ENCODE measurements around the gene PTPRT. TPM values are rescaled to one million over a fixed set of nuclear protein-coding genes. Genes with fewer than 3 reads are reported as not detected.
"Not testable (repeated sequence)": the region's sequence is repeated elsewhere in the genome, so short reads cannot be mapped to it uniquely, and the experiment has no call there.

The PTPRT gene
- polyA plus RNA-seq, 1 donor = 1.9 TPM

DNA sequence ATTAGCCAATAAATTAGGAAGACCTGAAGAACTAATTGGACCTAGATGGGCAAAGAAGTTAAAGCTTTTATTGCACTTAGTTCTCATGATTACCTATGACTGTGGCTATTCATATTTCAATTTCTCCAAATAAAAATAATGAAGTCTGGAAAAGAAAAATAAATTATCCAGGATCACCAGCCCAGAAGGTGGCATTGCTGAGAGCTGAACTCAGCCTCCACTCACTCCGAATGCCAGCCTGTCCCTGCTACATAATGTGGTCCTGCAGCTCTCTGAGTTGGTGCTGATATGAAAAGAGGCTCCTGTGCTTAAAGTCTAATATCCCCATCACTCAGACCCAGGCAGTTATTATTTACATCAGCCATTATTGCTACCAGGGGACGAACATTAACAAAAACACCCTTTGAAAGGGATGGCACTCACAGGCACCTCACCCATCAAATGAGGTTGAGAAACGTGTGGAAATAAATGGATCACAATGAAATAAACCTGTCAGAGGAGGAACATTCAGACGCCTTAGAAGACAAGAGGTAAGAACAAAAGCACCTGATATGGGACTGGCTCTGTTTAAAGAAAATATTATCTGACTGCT, 921.8 kb downstream of the PTPRT start:
- DNase-seq = no peak

DNA sequence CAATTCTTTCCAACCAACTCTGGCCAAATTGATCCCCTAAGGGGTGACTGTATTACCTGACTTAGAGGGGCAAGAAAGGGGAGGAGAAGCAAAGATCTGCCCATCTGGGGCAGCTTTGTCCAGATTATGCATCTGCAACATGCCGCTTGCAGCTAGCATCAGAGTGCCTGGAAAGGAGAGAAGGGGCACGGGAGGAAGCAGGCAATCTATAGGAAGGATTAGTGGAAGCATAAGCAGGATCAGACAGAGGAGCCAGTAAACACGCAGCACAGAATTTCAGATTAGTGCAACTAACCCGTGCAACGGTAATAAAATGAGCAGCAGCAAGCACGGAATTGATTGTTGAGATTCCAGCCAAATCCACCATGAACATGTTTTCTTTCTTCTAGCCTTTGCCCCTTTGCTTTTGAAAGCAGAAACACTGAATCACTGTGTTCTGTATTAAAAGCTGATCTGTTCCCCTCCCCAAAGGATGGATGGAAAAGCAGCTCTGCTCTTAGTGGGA, 927.9 kb downstream of the PTPRT start:
- no peak for DNase-seq

DNA sequence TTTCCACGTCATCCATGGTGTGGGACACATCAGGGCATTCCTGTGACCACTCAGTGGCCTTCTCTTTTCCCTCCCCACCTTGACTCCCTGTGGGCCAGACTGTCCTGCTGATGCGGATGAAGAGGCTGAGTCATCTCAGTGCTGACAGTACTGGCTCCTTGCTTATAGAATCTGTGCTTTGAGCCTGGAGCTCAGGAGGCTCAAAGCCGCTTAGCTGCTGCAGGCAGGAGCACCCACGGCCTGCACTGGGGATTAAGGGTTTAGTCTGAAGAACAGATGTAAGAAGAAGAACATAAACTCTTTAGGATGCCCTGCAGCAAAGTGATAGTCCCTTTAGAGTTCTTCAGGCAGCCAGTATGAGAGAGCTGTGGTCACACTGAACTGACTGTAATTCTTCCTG, 929.5 kb downstream of the PTPRT start:
- DNase-seq = no peak

DNA sequence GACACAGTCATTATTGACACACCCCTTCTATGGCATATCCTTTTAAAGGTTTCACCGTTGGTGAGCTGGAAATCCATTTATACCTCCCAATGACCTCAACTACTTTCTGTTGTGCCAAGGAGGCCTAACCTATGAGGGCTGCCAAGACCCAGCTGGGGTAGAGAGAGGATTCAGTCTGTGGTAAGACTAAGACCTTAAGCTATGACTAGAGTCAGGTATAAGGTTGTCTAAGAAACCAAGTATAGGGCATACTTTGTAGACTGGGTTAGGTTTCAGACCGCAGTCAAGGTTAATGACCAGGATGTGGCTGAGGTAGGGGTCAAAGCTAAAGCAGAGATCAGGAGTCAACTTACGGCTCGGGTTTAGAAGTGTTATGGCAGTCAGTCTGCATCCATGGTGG, 930.3 kb downstream of the PTPRT start:
- DNase-seq = no peak

DNA sequence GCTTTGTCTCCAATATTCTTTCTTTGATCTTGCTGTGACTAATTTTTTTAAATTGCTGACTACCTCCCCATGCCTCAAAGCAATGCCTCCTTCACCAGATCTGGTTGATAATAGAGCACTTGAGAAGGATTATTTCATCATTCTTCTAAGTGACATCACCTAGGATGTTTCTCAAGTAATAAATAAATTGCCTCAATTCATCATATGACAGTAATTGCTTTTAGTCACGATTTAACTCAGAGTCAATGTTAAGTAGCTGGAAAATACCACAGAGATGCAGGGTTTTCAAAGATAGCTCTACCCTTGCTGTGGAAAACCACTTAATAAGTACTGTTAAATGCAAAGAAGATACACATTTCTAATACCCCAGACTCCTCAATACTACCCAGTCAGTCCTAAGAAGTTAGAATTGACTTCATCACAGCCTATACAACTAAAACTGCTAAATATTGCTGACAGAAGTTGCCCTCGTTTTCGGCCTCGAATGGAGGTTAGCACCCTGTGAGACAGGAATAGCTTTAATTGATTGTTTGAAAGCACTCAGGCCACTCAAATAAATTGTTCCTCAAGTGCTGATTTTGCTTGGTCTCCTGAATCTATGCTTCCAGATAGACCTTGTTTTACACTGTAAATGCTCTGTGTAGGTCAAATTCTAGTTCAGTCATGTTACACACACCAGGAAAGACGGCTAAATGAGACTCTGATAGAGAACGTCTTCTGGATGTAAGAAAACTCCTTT, 931.0 kb downstream of the PTPRT start:
- no peak for DNase-seq

DNA sequence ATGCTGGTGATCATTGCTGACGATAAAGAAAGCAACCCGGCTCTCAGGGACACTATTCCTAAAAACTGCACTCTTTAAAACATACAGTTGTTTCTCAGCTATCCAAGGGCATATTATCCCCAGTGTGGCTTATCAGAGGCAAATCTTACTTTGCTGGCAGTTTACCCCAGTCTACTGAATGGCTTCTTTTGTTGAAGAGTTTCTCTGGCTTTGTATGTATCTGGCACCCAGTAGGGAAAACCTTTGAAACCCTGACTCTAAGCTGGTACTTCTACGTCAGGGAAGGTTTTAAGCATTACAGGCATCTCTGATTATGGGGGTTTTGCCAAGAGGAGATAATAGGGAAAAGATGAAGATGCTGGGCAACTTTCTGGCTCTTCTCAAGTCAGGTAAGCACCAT, 933.9 kb downstream of the PTPRT start:
- DNase-seq = no peak

DNA sequence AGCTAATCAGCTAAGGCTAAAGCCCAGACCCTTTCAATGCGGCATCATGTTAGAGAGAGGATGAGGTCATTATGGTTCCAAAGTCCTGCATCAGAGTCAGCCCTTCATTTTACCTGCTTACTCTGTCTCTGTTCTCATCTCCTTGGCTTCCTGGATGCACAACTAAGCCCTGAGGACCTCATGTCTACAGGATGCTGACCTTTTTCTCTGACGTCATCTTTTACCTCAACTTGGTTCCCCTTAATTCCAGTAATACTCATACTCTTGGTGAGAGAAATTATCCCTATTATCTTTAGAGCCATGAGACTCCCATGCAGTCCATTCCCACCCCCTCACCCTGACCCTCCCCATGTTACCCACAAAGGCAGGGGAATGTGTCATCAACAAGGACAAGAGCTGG, 935.0 kb downstream of the PTPRT start:
- no peak for DNase-seq

DNA sequence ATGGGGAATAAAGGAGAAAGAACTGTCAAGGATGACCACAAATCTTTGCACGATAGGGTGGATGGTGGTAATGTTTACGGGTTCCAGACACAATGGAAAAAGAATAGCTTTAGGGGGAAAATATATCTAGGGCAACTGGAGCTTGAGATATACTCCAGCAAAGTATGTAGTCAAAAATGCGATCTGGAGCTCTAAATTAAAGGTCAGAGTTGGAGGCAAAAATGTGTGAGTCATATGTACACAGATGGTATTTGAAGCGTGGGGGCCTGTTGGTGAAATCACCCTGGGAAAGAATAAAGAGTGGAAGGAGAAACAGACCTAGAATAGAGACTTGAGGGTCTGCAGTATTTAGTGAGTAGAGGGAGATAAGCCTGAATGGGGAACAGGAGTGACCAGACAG, 937.6 kb downstream of the PTPRT start:
- DNase-seq = no peak

DNA sequence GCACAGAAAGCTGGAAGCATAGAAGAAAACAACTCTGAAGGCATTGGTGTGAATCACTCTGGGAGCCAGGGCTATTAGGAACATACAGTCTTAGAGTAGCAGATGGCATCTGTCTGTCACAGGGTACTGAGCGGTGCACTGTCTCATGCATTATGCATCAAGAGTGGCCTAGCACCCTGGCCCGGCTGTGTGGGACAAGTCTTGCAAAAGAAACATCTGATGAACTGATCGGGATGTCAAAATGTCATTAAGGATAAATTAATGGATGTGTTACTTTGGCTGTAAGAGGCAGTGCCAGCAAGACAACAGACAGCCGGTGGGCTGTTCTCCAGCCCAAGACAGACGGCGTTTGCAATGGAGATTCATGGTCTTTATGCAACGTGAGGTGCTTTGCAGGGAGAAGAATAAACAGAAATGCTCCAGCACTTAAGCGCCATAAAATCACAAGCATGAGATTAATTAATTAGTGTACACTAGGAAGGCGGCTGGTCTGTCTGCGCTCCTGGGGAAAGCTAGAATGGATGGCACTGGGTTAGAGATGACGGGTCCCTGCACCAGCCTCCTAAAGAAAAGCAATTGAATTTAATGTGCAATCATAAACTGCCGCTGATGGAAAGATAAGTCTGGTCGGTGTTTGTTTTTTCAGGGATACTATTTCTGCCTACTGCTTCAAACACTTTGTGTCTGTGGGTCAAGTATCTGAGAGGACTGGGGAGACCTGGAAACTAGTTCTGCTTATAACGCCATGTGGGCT, 970.9 kb downstream of the PTPRT start:
- no peak for DNase-seq

DNA sequence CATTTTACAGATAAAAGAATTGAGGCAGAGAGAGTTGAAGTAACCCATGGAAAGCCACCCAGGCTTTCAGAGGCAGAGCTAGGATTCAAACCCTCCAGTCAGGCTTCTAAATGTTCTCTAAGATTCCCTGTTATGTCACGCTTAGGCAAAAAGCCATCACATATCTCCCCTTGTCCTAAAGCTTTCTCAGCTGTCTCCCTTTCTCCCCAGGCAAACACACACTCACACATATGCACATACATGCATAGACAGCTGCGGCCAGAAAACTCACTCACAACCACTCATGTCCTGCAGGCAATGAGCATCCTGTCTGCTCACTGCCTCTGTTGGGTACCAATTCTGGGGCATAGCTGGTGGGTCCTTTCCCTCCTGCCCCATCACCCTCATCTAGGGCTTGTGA, 975.6 kb downstream of the PTPRT start:
- DNase-seq = peak; percentile 6

DNA sequence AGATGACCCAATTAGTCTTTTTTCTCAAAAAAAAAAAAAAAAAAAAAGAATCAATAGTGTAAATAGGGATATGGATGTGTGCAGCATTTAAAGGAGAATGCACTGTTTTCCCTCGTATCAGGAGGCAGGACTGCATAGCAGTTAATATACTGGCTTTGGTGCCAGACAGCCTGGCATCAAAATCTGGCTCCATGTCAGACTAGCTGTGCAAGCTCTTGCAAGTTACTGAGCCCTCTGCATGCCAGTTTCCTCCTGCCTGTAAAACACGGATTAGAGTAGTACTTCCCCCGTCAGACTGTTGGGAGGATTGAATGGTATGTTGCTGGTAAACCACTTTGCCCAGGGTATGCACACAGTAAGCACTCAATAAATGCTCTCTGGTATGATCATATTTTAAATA, 977.3 kb downstream of the PTPRT start:
- no peak for DNase-seq

DNA sequence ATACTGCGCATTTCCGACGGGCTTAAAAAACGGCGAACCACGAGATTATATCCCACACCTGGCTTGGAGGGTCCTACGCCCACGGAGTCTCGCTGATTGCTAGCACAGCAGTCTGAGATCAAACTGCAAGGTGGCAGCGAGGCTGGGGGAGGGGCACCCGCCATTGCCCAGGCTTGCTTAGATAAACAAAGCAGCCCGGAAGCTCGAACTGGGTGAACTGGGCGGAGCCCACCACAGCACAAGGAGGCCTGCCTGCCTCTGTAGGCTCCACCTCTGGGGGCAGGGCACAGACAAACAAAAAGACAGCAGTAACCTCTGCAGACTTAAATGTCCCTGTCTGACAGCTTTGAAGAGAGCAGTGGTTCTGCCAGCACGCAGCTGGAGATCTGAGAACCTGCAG, 983.1 kb downstream of the PTPRT start:
- not testable (repeated sequence) for DNase-seq

DNA sequence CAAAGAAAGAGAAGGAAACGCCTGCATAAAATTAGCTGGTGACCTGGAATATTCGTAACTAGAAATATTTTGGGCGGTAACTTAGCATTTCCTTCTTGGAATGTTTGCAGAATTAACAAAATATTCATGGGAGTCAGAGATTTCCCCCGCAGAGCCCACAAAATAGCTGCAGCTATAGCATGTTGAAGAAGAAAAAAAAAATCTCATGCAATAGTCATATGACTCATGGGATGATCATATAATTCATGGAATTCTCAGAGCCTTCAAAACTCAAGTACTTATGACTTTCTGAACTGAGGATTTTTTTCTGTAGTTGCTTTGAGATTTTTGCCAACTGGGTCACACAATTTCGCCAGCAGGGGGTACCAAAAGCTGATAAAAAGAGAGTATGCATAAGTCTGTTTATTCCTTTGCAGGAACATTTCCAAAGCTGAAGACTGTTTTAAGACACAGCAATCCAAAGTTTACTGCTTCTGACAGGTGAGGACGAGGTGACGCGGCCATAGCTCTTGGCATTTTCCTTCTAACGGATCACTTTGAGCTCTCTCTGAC, 985.5 kb downstream of the PTPRT start:
- peak; percentile 51 for DNase-seq

DNA sequence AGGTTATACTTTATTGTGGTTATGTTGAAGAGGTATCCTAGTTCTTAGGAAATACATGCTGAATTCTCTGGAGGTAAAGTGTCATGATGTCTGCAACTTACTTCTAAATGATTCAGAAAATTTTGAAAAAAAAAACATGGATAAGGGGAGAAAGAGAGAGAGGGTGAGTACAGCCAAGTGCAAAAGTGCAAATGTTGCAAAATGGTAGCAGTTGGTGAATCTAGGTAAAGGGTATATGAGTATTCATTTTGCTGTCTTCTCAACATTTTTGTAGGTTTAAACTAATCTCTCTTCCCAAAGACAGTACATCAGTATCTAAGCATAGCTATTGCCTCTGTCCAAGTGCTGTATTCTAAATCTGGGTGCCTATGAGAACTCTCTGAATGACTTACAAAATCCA, 992.1 kb downstream of the PTPRT start:
- no peak for DNase-seq

DNA sequence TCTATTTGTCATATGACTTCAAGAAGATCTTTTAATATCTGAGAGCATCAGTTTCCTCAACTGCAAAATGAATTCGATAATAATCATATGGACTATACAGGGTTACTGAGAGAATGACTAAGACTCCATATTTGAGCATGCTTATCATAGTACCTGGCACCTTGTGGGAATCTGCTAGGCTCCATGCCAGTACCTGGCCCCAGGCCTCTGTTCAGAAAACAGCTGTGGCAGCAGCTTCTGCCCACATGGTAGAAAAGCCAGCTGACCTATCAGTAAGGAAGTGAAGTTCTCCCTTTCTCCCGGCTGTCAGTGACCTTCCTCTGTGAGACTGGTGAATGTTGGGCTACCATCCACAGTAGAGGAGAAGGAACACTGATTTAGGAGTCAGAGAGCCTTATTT, 996.6 kb downstream of the PTPRT start:
- no peak for DNase-seq

DNA sequence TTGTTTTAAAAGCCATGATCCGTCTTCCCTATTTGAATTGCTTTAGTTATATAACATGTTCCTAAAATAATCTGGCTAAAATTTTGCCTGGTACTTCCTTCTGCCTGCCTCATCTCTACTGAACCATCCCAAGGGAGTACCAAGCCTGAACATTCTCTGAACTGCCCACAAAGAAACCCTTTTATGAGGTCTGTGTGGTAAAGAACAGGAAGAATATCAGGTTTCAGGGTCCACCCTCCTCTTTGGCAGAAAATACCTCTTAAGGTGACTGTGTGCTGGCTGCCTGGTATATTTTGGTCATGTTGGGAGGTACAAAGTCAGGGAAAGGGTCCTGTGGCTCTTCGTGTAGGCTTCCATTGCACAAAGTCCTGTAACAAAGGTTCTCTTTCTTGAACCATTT, 997.4 kb downstream of the PTPRT start:
- DNase-seq = no peak

DNA sequence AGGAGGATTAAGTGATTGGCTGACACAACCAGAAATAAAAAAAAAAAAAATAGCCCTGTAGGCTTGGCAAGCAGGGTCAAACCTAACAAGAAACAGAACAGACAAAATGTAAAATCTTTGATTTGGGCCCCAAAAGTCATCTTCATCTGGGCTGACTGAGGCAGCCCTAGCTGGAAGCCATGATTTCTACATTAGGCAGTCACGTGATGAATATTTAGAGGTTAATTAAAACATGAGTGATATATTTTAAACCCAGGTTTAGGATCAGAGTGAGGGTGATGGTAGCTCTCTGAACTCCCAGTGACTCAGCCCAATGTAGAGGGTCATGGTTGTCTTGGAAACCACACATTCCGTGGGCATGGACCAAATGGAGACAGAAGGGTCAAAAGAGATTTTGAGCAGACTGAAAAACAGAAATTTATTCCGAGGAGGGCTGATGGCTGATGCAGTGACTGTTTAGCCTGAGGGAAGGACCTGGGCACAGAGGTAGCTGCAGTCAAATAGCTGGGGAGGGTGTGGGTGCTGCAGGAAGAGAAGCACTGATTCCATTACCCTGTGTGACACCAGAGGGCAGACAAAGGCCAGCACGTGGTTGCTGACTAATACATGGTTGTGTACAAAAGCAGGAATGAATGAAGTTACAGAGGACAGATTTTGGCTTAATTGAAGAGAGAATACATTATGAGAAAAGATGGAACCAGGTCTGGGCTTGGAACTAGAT, 998.4 kb downstream of the PTPRT start:
- DNase-seq = no peak

DNA sequence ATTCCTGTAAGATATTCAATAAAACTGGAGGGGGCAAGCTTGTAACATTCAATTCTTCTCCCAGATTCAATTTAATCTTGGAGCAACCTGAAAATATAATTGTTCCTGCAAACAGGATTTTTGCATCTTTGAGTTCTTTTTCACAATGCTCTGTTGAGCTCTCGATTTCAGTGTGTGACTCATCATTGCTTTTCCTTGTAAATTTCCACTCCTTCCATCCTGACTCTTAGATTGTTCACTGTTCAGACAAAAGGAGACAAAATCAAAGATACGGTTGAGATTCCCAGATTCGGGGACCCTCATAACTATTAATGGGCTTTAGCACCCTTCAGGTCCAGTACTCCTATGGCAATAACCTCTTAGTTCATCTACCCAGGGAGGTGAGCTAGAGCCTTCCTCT, 999.6 kb downstream of the PTPRT start:
- no peak for DNase-seq

DNA sequence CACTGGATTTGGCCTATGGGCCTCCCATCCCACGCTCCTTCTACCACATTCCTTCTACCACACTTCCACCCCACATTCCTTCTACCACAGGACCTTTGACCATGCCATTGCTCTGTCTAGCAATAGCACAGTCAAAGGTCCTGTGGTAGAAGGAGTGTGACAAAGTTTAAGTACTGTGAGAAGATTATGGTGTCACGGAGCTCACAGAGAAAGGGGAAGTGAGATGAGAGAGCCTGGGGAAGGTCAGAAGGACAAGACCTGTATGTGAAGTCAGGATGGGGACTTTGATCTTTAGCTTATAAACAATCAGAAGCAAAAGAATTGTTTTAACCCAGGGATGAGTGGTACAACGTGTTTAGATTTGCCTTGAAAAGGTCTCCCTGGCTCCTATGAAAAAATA, 1003.4 kb downstream of the PTPRT start:
- DNase-seq = no peak

DNA sequence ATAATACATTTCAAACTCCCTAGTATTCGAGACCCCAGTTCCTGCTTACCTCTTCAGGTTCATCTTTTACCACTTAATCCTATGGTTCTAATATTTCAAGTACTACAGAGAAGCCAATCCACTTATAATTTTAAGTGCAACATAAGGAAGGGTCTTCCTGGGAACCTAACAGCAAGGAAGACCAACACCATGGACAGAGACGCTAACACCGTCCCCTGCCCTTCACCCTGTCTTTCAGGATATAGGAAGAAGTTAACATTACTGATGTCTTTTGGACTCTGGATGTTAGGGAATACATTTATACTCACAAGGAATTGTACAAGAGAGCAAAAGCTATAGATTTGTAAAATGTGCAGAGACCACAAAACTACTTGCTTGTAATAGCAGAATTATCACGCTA, 1006.6 kb downstream of the PTPRT start:
- no peak for DNase-seq

DNA sequence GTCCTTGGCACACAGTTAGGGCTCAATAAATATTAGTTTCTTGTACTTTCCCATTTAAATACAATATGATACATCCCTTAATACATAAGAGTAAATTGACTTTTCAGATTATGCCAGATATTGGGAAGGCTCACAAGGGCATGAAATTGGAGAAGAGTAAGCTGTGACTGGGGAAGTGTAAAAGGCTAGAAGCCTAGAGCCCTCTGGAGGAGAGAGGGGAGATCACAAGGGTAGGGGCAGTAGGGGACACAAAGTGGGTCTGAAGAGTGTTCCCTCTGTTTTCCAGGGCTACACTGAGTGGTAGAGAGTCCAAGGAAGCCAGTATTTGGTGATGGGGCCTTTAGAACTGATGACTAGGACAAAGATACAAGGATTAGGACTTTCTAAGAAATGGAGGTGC, 1008.6 kb downstream of the PTPRT start:
- DNase-seq = no peak

DNA sequence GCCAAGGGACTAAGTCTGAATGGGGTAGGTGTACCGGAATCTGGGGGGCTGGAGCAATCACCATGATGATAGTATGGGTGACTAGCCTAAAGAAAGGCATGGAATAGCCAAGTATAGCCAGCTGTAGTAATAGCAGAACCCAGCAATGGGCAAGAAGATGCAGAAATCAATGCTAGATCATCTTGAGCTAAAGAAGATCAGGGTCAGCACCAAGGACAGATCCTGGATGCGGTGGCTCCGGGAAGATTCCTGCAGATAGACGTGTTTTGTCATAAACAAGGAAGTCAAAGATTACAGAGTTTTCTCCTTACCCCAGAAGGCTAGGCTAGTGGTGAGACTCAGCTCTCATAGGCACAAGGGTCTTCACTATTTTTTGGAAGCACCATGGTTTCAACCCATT, 1009.9 kb downstream of the PTPRT start:
- DNase-seq = peak; percentile 48

DNA sequence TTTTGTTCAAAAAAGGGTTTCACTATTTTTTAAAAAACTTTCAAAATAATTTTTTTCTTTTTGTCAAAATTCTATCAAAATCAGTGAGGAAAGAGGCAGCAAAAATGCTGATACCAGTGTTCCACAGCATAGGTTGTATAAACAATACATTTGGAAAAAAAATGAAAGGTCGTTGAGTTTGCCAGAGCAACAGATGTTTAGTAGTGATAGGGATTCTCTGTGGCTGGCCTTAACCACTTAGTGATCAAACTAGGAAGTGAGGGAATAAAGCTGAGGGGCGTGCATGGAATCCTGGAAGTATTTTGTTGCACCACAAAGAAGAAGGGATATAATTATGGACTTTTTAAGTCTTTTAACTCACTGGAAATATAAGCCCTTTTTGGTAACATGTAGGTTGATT, 1016.3 kb downstream of the PTPRT start:
- no peak for DNase-seq
